GM19438 (cell line): ENCODE measurements around the gene CFB.
"Not testable (repeated sequence)": the region's sequence is repeated elsewhere in the genome, so short reads cannot be mapped to it uniquely, and the experiment has no call there.

Experiments
- ATAC-seq: cut with Tn5 transposase; IDR thresholded peaks from one replicate; pipeline ENCODE4 v1.9.1; 2021; ENCODE audit warnings: low read depth; ENCODE audit not compliant: unreplicated experiment

CFB gene

GRCh38 chr6:31911826-31912585 lies 33.9 kb upstream of the CFB start:
- no peak for ATAC-seq

GRCh38 chr6:31915351-31915750 lies 30.5 kb upstream of the CFB start:
- ATAC-seq = no peak

- no peak for ATAC-seq
Observed at GRCh38 chr6:31915756-31916155, 30.1 kb upstream of the CFB start.

- no peak for ATAC-seq
Observed at GRCh38 chr6:31918069-31918720, 27.7 kb upstream of the CFB start.

- no peak for ATAC-seq
Observed at GRCh38 chr6:31919624-31920303, 26.1 kb upstream of the CFB start.

- ATAC-seq = no peak
Observed at GRCh38 chr6:31920811-31921210, 25.1 kb upstream of the CFB start.

GRCh38 chr6:31922942-31923341 lies 23.0 kb upstream of the CFB start:
- no peak for ATAC-seq

- ATAC-seq = no peak
Observed at GRCh38 chr6:31927242-31927862, 18.5 kb upstream of the CFB start, which contains the start of gene C2. TSS of gene C2 (plus strand) at chr6:31927717. CDS start at chr6:31927753, 36 bp downstream.

- no peak for ATAC-seq
Observed at GRCh38 chr6:31927863-31928671, 17.8 kb upstream of the CFB start.

GRCh38 chr6:31928672-31928939 lies 17.3 kb upstream of the CFB start:
- no peak for ATAC-seq

- ATAC-seq = no peak
Observed at GRCh38 chr6:31930962-31931361, 14.9 kb upstream of the CFB start.

GRCh38 chr6:31932137-31932536 lies 13.8 kb upstream of the CFB start:
- not testable (repeated sequence) for ATAC-seq

GRCh38 chr6:31933537-31933936 lies 12.4 kb upstream of the CFB start:
- no peak for ATAC-seq

- no peak for ATAC-seq
Observed at GRCh38 chr6:31935021-31935420, 10.9 kb upstream of the CFB start.

- no peak for ATAC-seq
Observed at GRCh38 chr6:31935823-31936222, 10.1 kb upstream of the CFB start.

GRCh38 chr6:31940256-31940664 lies 5.6 kb upstream of the CFB start:
- no peak for ATAC-seq

GRCh38 chr6:31943742-31944141 lies 2.2 kb upstream of the CFB start:
- ATAC-seq = no peak

GRCh38 chr6:31945154-31945506 lies 765 bp upstream of the CFB start:
- no peak for ATAC-seq

GRCh38 chr6:31946370-31946885 lies 533 bp downstream of the CFB start:
- no peak for ATAC-seq

GRCh38 chr6:31947070-31947675 lies 1.3 kb downstream of the CFB start:
- no peak for ATAC-seq
